Parathyroid adenoma (tissue), 2 donors: ENCODE results near the gene ATXN7.

ENCODE experiments used
- H2AFZ ChIP-seq: fragments of 300-600 bp; sonication (generic); one replicate; pipeline ENCODE4 v1.7.0; 2017; ENCODE audit warnings: antibody characterized with exemption, mild to moderate bottlenecking
- H3K27ac ChIP-seq: fragments of 300-600 bp; sonication (generic); one replicate; pipeline ENCODE4 v1.7.0; 2017
- H3K27me3 ChIP-seq: fragments of 300-600 bp; sonication (generic); one replicate; pipeline ENCODE4 v1.7.0; 2017; ENCODE audit warnings: low read length; ENCODE audit not compliant: control insufficient read depth, insufficient read depth
- H3K36me3 ChIP-seq: fragments of 300-600 bp; sonication (generic); one replicate; pipeline ENCODE4 v1.7.0; 2017; ENCODE audit warnings: low read length; ENCODE audit not compliant: control insufficient read depth, insufficient read depth
- H3K4me1 ChIP-seq: fragments of 300-600 bp; sonication (generic); one replicate; pipeline ENCODE4 v1.7.0; 2017; ENCODE audit warnings: control low read depth
- H3K4me2 ChIP-seq: fragments of 300-600 bp; sonication (generic); one replicate; pipeline ENCODE4 v1.7.0; 2017; ENCODE audit warnings: low read length
- H3K4me3 ChIP-seq: fragments of 300-600 bp; sonication (generic); one replicate; pipeline ENCODE4 v1.7.0; 2017; ENCODE audit warnings: low read depth, low read length
- H3K79me2 ChIP-seq: fragments of 300-600 bp; sonication (generic); one replicate; pipeline ENCODE4 v1.7.0; 2017; ENCODE audit warnings: control low read depth
- H3K9ac ChIP-seq: fragments of 300-600 bp; sonication (generic); one replicate; pipeline ENCODE4 v1.7.0; 2017; ENCODE audit warnings: mild to moderate bottlenecking
- H3K9me3 ChIP-seq: fragments of 300-600 bp; sonication (generic); one replicate; pipeline ENCODE4 v1.7.0; 2017; ENCODE audit warnings: low read length; ENCODE audit not compliant: control insufficient read depth
- TF ChIP-seq, protein P1 (sequence below): fragments of 300-600 bp; sonication (generic); IDR thresholded peaks from one replicate; pipeline ENCODE4 v1.7.0; 2017; ENCODE audit warnings: antibody characterized with exemption, mild to moderate bottlenecking
- donor health status: primary hyperparathyroidism.

The ATXN7 gene

GRCh38 chr3:63842127-63842526, 21.5 kb upstream of the ATXN7 start:
- Histone ChIP-seq H3K9me3 (no peaks in the 10 kb centered on the region), H3K4me1 (no peaks in the 10 kb centered on the region), H3K4me3 (no peak overlapping the region), H2AFZ (no peak overlapping the region), H3K79me2 (peaks cover 11% of the 10 kb centered on the region), H3K27ac (no peak overlapping the region), H3K4me2 (no peak overlapping the region), H3K9ac (no peak overlapping the region), H3K27me3 (no peaks in the 10 kb centered on the region), H3K36me3 (no peaks in the 10 kb centered on the region)
- TF ChIP-seq, protein P1, sequence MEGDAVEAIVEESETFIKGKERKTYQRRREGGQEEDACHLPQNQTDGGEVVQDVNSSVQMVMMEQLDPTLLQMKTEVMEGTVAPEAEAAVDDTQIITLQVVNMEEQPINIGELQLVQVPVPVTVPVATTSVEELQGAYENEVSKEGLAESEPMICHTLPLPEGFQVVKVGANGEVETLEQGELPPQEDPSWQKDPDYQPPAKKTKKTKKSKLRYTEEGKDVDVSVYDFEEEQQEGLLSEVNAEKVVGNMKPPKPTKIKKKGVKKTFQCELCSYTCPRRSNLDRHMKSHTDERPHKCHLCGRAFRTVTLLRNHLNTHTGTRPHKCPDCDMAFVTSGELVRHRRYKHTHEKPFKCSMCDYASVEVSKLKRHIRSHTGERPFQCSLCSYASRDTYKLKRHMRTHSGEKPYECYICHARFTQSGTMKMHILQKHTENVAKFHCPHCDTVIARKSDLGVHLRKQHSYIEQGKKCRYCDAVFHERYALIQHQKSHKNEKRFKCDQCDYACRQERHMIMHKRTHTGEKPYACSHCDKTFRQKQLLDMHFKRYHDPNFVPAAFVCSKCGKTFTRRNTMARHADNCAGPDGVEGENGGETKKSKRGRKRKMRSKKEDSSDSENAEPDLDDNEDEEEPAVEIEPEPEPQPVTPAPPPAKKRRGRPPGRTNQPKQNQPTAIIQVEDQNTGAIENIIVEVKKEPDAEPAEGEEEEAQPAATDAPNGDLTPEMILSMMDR = no peak

DNA sequence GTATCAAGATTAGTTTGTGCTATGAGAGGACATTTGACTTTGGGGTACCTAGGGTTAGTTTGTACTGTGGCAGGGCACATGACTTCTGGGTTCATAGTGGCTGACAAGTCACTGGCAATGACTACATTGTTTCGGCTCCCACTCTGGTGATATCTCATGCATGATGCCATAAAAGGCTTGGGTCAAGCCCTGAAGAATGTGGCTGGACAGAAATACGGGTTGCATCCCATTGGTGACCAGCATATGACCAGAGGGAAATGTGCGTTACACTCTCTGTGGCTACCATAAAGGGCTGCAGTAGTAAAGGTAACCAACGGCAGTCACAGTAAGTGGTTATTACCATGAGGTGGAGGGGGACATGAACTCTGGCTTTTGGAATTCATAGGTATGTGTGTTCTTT, 18.5 kb upstream of the ATXN7 start:
- Histone ChIP-seq H3K27me3 (no peaks in the 10 kb centered on the region), H3K4me1 (peaks cover 7% of the 10 kb centered on the region), H3K4me2 (no peak overlapping the region), H3K79me2 (peaks cover 11% of the 10 kb centered on the region), H3K9ac (no peak overlapping the region), H3K4me3 (no peak overlapping the region), H3K27ac (no peak overlapping the region), H3K36me3 (no peaks in the 10 kb centered on the region), H2AFZ (no peak overlapping the region), H3K9me3 (no peaks in the 10 kb centered on the region)
- TF ChIP-seq, protein P1 = no peak

DNA sequence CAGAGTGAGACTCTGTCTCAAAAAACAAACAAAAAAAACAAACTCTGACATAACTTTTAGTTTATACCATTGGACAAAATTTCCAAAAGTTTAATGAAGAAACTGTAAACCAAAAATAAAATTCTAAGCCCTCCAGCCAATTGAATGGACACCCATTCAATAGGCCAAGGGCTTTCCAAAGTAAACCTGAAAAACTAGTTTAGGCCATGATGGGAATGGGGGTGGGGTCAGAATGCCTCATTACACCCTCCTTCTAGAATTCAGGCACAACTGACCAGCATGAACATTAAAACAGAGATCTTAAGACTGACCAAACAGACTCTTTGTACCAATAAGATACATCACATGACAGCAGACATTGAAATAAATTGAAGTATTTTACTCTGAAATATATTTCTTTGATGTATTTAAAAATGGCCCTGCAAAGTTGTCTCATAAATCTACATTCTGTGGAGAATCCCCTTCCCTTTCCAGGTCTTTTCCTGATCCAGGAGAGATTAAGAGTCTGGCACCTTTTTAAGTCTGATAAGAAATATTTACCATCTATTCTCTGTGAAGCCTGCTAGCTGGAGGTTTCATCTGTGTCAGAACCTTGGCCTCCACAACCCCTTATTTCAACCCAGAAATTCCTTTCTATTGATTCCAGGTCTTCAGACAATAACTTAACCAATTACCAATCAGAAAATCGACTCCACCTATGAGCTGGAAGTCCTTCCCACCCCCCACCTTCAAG, 15.8 kb upstream of the ATXN7 start:
- TF ChIP-seq, protein P1 = no peak
- no peaks in the 10 kb centered on the region for H3K27me3 ChIP-seq
- H2AFZ ChIP-seq = no peak overlapping the region
- peaks cover 7% of the 10 kb centered on the region for H3K4me1 ChIP-seq
- no peak overlapping the region for H3K4me2 ChIP-seq
- peaks cover 8% of the 10 kb centered on the region for H3K79me2 ChIP-seq
- no peaks in the 10 kb centered on the region for H3K9me3 ChIP-seq
- no peak overlapping the region for H3K4me3 ChIP-seq
- no peaks in the 10 kb centered on the region for H3K36me3 ChIP-seq
- no peak overlapping the region for H3K27ac ChIP-seq
- H3K9ac ChIP-seq = no peak overlapping the region

DNA sequence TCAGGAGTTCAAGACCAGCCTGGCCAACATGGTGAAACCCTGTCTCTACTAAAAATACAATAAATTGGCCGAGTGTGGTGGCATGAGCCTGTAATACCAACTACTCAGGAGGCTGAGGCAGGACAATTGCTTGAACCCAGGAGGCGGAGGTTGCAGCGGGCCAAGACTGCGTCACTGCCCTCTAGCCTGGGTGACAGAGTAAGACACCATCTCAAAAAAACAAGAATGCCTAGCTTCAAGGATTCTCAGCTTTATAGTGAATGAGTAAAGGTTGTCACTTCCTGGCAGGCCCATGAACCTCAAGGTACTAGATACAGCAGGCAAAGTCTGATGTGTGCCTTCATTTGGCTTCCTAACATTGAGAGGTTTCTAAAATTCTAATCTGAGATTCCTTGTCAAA, 14.5 kb upstream of the ATXN7 start:
- Histone ChIP-seq H3K79me2 (peaks cover 7% of the 10 kb centered on the region), H3K4me1 (peaks cover 7% of the 10 kb centered on the region), H3K27me3 (no peaks in the 10 kb centered on the region), H2AFZ (no peak overlapping the region), H3K9ac (no peak overlapping the region), H3K4me3 (no peak overlapping the region), H3K27ac (no peak overlapping the region), H3K9me3 (no peaks in the 10 kb centered on the region), H3K36me3 (no peaks in the 10 kb centered on the region), H3K4me2 (no peak overlapping the region)
- TF ChIP-seq, protein P1 = no peak

- Histone ChIP-seq H3K36me3 (no peaks in the 10 kb centered on the region), H3K9ac (no peak overlapping the region), H2AFZ (no peak overlapping the region), H3K79me2 (peaks cover 7% of the 10 kb centered on the region), H3K4me2 (no peak overlapping the region), H3K9me3 (no peaks in the 10 kb centered on the region), H3K27ac (no peak overlapping the region), H3K27me3 (no peaks in the 10 kb centered on the region), H3K4me1 (peaks cover 7% of the 10 kb centered on the region), H3K4me3 (no peak overlapping the region)
- TF ChIP-seq, protein P1 = no peak
Observed at GRCh38 chr3:63851287-63851686, 12.4 kb upstream of the ATXN7 start.
